Activated CD8-positive, alpha-beta T cell treated with anti-CD3 and anti-CD28 coated beads for 36 hours (primary cell): ENCODE measurements around the gene ABHD2. TPM values are rescaled to one million over a fixed set of nuclear protein-coding genes. Genes with fewer than 3 reads are reported as not detected.

ENCODE experiments used
- ATAC-seq: fragments of 200-7000 bp; cut with Tn5 transposase; one replicate; pipeline ENCODE4 v1.10.0; 2021; ENCODE audit warnings: mild to moderate bottlenecking, moderate library complexity
- CTCF ChIA-PET: fragments of 350-600 bp; sonication (Branson Sonifier 250); formaldehyde crosslinking; loops from one replicate; lab custom pipeline; 2021; ENCODE audit warnings: antibody characterized with exemption; lab: Charles Lee
- POLR2A ChIA-PET: fragments of 350-600 bp; sonication (Branson Sonifier 250); formaldehyde crosslinking; loops from one replicate; lab custom pipeline; 2021; ENCODE audit warnings: antibody characterized with exemption; lab: Charles Lee
- DNase-seq: peaks from one replicate; pipeline ENCODE4 v3.0.0-alpha.2; 2020
- H3K27ac Mint-ChIP-seq: one replicate; pipeline ENCODE4 v1.8.0; 2021; ENCODE audit warnings: mild to moderate bottlenecking, mixed read lengths
- H3K27me3 Mint-ChIP-seq: one replicate; pipeline ENCODE4 v1.8.0; 2021; ENCODE audit warnings: mixed read lengths
- H3K36me3 Mint-ChIP-seq: one replicate; pipeline ENCODE4 v1.8.0; 2021; ENCODE audit warnings: low read depth, mixed read lengths
- H3K4me1 Mint-ChIP-seq: one replicate; pipeline ENCODE4 v1.8.0; 2021; ENCODE audit warnings: low read depth, mixed read lengths
- H3K4me3 Mint-ChIP-seq: one replicate; pipeline ENCODE4 v1.8.0; 2021; ENCODE audit warnings: mild to moderate bottlenecking, moderate library complexity, mixed read lengths
- H3K9me3 Mint-ChIP-seq: one replicate; pipeline ENCODE4 v1.8.0; 2021; ENCODE audit warnings: mixed read lengths
- intact Hi-C: fragments of 100-400 bp; cut with micrococcal nuclease; formaldehyde crosslinking; loops from one replicate; pipeline ENCODE4 v1.10.0; 2022
- total RNA-seq, 2 experiments: library from RNA; stranded (reverse); gene quantifications; one replicate each; pipeline ENCODE4 v1.2.3, GENCODE V29; 2021
- TF ChIP-seq, protein P1 (sequence below): fragments of 200-600 bp; IDR thresholded peaks from one replicate; pipeline ENCODE4 v1.8.0; 2022; ENCODE audit warnings: antibody characterized with exemption, mild to moderate bottlenecking

The ABHD2 gene
- total RNA-seq, 2 experiments from 2014 or later = 36.8 to 38.9 TPM

GRCh38 chr15:89105147-89105546 is 16.9 kb downstream of the ABHD2 start:
- TF ChIP-seq, protein P1, sequence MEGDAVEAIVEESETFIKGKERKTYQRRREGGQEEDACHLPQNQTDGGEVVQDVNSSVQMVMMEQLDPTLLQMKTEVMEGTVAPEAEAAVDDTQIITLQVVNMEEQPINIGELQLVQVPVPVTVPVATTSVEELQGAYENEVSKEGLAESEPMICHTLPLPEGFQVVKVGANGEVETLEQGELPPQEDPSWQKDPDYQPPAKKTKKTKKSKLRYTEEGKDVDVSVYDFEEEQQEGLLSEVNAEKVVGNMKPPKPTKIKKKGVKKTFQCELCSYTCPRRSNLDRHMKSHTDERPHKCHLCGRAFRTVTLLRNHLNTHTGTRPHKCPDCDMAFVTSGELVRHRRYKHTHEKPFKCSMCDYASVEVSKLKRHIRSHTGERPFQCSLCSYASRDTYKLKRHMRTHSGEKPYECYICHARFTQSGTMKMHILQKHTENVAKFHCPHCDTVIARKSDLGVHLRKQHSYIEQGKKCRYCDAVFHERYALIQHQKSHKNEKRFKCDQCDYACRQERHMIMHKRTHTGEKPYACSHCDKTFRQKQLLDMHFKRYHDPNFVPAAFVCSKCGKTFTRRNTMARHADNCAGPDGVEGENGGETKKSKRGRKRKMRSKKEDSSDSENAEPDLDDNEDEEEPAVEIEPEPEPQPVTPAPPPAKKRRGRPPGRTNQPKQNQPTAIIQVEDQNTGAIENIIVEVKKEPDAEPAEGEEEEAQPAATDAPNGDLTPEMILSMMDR = no peak
- DNase-seq (no peak), ATAC-seq (no peak)
- H3K36me3 Mint-ChIP-seq = peaks cover 5% of the 10 kb centered on the region
- peaks cover 26% of the 10 kb centered on the region for H3K4me1 Mint-ChIP-seq
- ChIA-PET POLR2A (interaction anchor here (0.9 kb wide), 1 partner anchor 13 kb away, joined by 4 read pairs; no protein-coding TSS in a partner anchor), CTCF (interaction anchor here (0.7 to 1.0 kb wide), 2 partner anchors 48 to 72 kb away, joined by 3 to 4 read pairs; no protein-coding TSS in a partner anchor)
- no peak overlapping the region for H3K27ac Mint-ChIP-seq
- intact Hi-C loops = no loop called here
- H3K4me3 Mint-ChIP-seq = no peak overlapping the region
- H3K9me3 Mint-ChIP-seq = no peaks in the 10 kb centered on the region
- no peaks in the 10 kb centered on the region for H3K27me3 Mint-ChIP-seq

DNA sequence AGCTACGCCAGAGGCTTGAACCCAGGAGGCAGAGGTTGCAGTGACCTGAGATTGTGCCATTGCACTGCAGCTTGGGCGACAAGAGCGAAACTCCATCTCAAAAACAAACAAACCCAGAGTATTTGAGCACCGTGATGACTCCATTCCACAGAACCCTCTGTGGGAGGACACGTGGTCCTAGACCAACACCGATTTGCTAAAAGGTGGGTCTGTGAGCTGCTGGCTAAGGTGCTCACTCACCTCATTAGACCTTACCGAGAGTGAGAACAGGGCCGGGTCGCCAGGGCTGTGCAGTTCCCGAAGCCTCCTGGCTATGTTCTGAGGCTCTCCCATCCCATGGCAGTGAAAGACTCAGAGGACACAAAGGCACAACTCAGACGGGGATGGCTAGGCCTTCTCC is 17.9 kb downstream of the ABHD2 start:
- POLR2A ChIA-PET = no interaction called here
- no peak for ATAC-seq
- Mint-ChIP-seq H3K27ac (no peak overlapping the region), H3K9me3 (no peaks in the 10 kb centered on the region), H3K4me3 (no peak overlapping the region), H3K36me3 (peaks cover 5% of the 10 kb centered on the region), H3K4me1 (peaks cover 21% of the 10 kb centered on the region), H3K27me3 (no peaks in the 10 kb centered on the region)
- CTCF ChIA-PET = interaction anchor here (1.1 kb wide), 1 partner anchor 9 kb away, joined by 3 read pairs; no protein-coding TSS in a partner anchor
- intact Hi-C loops = no loop called here
- DNase-seq = no peak
- TF ChIP-seq, protein P1 = no peak

GRCh38 chr15:89107984-89108383 is 19.7 kb downstream of the ABHD2 start:
- DNase-seq = no peak
- Mint-ChIP-seq H3K4me1 (peaks cover 22% of the 10 kb centered on the region), H3K36me3 (peaks cover 5% of the 10 kb centered on the region), H3K9me3 (no peaks in the 10 kb centered on the region), H3K27me3 (no peaks in the 10 kb centered on the region), H3K4me3 (no peak overlapping the region), H3K27ac (no peak overlapping the region)
- TF ChIP-seq, protein P1 = no peak
- ATAC-seq = peak; percentile 24
- CTCF ChIA-PET = interaction anchor here (1.4 to 1.8 kb wide), 5 partner anchors 8 to 99 kb away, joined by 3 to 4 read pairs (median 4); no protein-coding TSS in a partner anchor
- POLR2A ChIA-PET = no interaction called here
- intact Hi-C loops = no loop called here

DNA sequence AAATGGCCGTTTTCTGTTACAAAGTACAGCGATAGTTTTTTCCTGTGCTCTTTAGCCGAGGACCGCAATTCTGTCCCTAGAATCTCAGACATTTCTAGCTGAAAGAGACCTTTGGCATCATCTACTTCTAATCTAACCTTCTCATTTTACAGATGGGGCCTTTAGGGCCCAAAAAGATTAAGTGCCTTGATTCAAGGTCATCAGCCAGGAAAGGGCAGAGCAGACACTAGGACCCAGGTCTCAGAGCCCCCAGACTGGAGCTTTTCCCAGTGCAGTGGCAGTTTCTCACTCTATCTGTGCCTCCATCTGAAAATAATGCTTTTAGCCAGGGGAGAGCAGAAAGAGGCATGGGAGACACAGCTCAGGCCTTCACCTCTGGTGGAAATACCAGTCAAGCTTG is 20.6 kb downstream of the ABHD2 start:
- Mint-ChIP-seq H3K9me3 (no peaks in the 10 kb centered on the region), H3K4me1 (peaks cover 29% of the 10 kb centered on the region), H3K27me3 (no peaks in the 10 kb centered on the region), H3K36me3 (peaks cover 6% of the 10 kb centered on the region), H3K4me3 (no peak overlapping the region), H3K27ac (no peak overlapping the region)
- ChIA-PET CTCF (interaction anchor here (1.3 to 1.6 kb wide), 3 partner anchors 9 to 62 kb away, joined by 3 to 4 read pairs (median 4); no protein-coding TSS in a partner anchor), POLR2A (no interaction called here)
- intact Hi-C loops = no loop called here
- TF ChIP-seq, protein P1 = no peak
- DNase-seq (no peak), ATAC-seq (no peak)

DNA sequence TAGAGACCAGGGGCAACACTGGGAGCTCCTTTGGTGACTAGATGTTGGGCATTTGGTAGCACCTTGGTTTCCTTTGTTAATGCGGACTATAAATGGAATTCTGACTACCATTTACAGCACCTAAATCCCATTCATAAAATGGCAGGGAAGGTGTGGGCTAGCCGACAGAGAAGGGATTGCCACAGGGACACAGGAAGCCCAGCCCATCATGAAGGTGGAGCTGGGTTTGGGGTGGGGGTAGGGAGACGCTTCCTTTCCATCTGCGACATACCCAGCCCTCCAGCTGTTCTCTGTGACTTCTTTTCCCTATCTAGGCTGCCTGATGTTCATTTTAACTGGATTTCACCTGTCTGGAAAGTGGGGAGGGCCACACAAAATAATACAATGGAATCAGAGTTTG is 21.0 kb downstream of the ABHD2 start:
- no peaks in the 10 kb centered on the region for H3K9me3 Mint-ChIP-seq

More for the DNA sequence above, 21.0 kb downstream of the ABHD2 start:
- ChIA-PET POLR2A (no interaction called here), CTCF (interaction anchor here (1.3 to 1.6 kb wide), 3 partner anchors 9 to 62 kb away, joined by 3 to 4 read pairs (median 4); no protein-coding TSS in a partner anchor)
- Mint-ChIP-seq H3K4me3 (no peak overlapping the region), H3K27me3 (no peaks in the 10 kb centered on the region), H3K27ac (no peak overlapping the region), H3K4me1 (peaks cover 29% of the 10 kb centered on the region), H3K36me3 (peaks cover 6% of the 10 kb centered on the region)
- TF ChIP-seq, protein P1 = no peak
- DNase-seq = no peak
- ATAC-seq = no peak
- intact Hi-C loops = no loop called here
